K562 (cell line): Measurements from ENCODE around the gene C2CD2. TPM values are rescaled to one million over a fixed set of nuclear protein-coding genes. Genes with fewer than 3 reads are reported as not detected.

Experiments
- ARHGAP35 ChIP-seq: fragments of 450-650 bp; IDR thresholded peaks from 2 replicates; pipeline ENCODE4 v1.6.1; 2018; ENCODE audit not compliant: partially characterized antibody
- BCL6 ChIP-seq: fragments of 250-450 bp; sonication (Bioruptor Pico); IDR thresholded peaks from 2 replicates; pipeline ENCODE4 v1.4.0; 2020
- CBX3 ChIP-seq, 2 experiments: IDR thresholded peaks; 1 replicate in 1 of 2; 2 replicates in 1 of 2; pipeline ENCODE4 v1.6.1; 2012; ENCODE audit warnings: inconsistent platforms in 2 of 2, low read length in 2 of 2, borderline replicate concordance in 1 of 2, control low read depth in 1 of 2
- CBX8 ChIP-seq: fragments of 200-600 bp; sonication (generic); IDR thresholded peaks from 2 replicates; pipeline ENCODE4 v1.6.1; 2012; ENCODE audit warnings: borderline replicate concordance, mixed run types, low read depth, mild to moderate bottlenecking, moderate library complexity, mixed read lengths, low read length, control low read depth, inconsistent platforms; ENCODE audit not compliant: poor library complexity, severe bottlenecking; ENCODE audit errors: extremely low read depth
- CHD4 ChIP-seq: fragments of 200-600 bp; sonication (generic); IDR thresholded peaks from 3 replicates; pipeline ENCODE4 v1.6.1; 2012; ENCODE audit warnings: low read depth, mild to moderate bottlenecking, mixed read lengths, low read length, inconsistent platforms; ENCODE audit not compliant: insufficient read depth, insufficient replicate concordance, poor library complexity, severe bottlenecking
- MLX ChIP-seq, 2 experiments: fragments of 450-650 bp in 1 of 2; sonication (generic) in 1 of 2; formaldehyde crosslinking; conservative IDR thresholded peaks; 2 replicates each; pipeline versions ENCODE4 v1.4.0 to v1.8.1; 2020 to 2022; ENCODE audit warnings: mild to moderate bottlenecking in 1 of 2, missing genetic modification reagents in 1 of 2
- NCOA1 ChIP-seq: fragments of 450-650 bp; IDR thresholded peaks from 2 replicates; pipeline ENCODE4 v1.6.1; 2016; ENCODE audit warnings: low read depth
- NONO ChIP-seq, 2 experiments: fragments of 200-400 bp in 1 of 2; fragments of 450-650 bp in 1 of 2; formaldehyde crosslinking in 1 of 2; IDR thresholded peaks; 2 replicates each; pipeline ENCODE4 v1.6.1; 2017; ENCODE audit warnings: low read depth in 2 of 2, mild to moderate bottlenecking in 2 of 2, moderate library complexity in 2 of 2, low read length in 1 of 2
- STAT5B ChIP-seq: fragments of 250-450 bp; sonication (Bioruptor Pico); IDR thresholded peaks from 2 replicates; pipeline ENCODE4 v1.8.0; 2021; ENCODE audit warnings: mild to moderate bottlenecking, inconsistent platforms
- TAF7 ChIP-seq: fragments of 450-650 bp; IDR thresholded peaks from 2 replicates; pipeline ENCODE4 v1.6.1; 2016; ENCODE audit warnings: missing genetic modification characterization, missing compliant biosample characterization
- ZBTB17 ChIP-seq: fragments of 450-650 bp; formaldehyde crosslinking; IDR thresholded peaks from 2 replicates; pipeline ENCODE4 v1.4.0; 2020; ENCODE audit warnings: mild to moderate bottlenecking
- ZC3H4 ChIP-seq: sonication (generic); formaldehyde crosslinking; IDR thresholded peaks from 2 replicates; pipeline ENCODE4 v1.9.0; 2021; ENCODE audit warnings: missing genetic modification reagents, borderline replicate concordance
- ZKSCAN3 ChIP-seq: fragments of 250-450 bp; sonication (Bioruptor Pico); IDR thresholded peaks from 2 replicates; pipeline ENCODE4 v1.4.0; 2020
- ZNF263 ChIP-seq: sonication (generic); formaldehyde crosslinking; IDR thresholded peaks from 2 replicates; pipeline ENCODE4 v1.8.0; 2022; ENCODE audit warnings: mild to moderate bottlenecking, missing genetic modification reagents, borderline replicate concordance
- ZNF41 ChIP-seq: fragments of 250-450 bp; sonication (Bioruptor Pico); conservative IDR thresholded peaks from 2 replicates; pipeline ENCODE4 v1.4.0; 2020; ENCODE audit warnings: mild to moderate bottlenecking
- ZNF707 ChIP-seq: fragments of 250-450 bp; sonication (Bioruptor Pico); conservative IDR thresholded peaks from 2 replicates; pipeline ENCODE4 v1.8.0; 2022; ENCODE audit warnings: inconsistent platforms, mild to moderate bottlenecking, moderate library complexity
- polyA plus RNA-seq, 8 experiments: library from polyadenylated mRNA; depleted of rRNA in 4 of 8; stranded (reverse) in 5 of 8; unstranded in 3 of 8; fragments of >200 nt; fragmentation: Nextera tagmentation in 2 of 8; fragmentation: Illumina TruSeq in 1 of 8; extraction: Ambion mirVana in 2 of 8; extraction: Trizol in 1 of 8; gene quantifications; 2 replicates each; pipeline versions ENCODE4 v1.2.1 to v1.2.3, GENCODE V29; 2011 to 2014; ENCODE audit warnings: inconsistent platforms in 1 of 8, missing spikeins in 1 of 8
- total RNA-seq, 7 experiments: library from RNA; depleted of rRNA in 6 of 7; stranded (reverse); fragments of >200 nt in 6 of 7; fragmentation: Illumina TruSeq in 2 of 7; extraction: Trizol in 2 of 7; gene quantifications; 2 replicates each; pipeline versions ENCODE4 v1.2.1 to v1.2.3, GENCODE V29; 2011 to 2021; ENCODE audit warnings: low replicate concordance in 1 of 7
- TF ChIP-seq, protein P1 (sequence below), 2 experiments: fragments of 450-650 bp in 1 of 2; sonication (generic) in 1 of 2; formaldehyde crosslinking in 1 of 2; IDR thresholded peaks; 2 replicates each; pipeline versions ENCODE4 v1.7.1 to v1.9.0; 2016 to 2022; ENCODE audit warnings: inconsistent platforms in 1 of 2, mild to moderate bottlenecking in 1 of 2, missing genetic modification reagents in 1 of 2

The C2CD2 gene
- total and polyA plus RNA-seq, 9 of the 15 experiments (the other 6 are each of a cell fraction or from before 2014, with no cell fraction given), result 1.3 to 21.6 (median 12.1) TPM

GRCh38 chr21:41953831-41954653 lies at the start of gene C2CD2 (continued):
- TF ChIP-seq CHD4 (no peak), ZKSCAN3 (CRISPR knock-in tag) (no peak), ZNF41 (no peak), NONO (IDR thresholded peaks at IDR 0.05; ENCODE audit: low read depth in 2 of 2, low read length in 1 of 2) (peak; percentile 7 to 44; a peak in 2 of 4 replicates), ZBTB17 (CRISPR knock-in tag) (no peak), ARHGAP35 (no peak), ZNF707 (CRISPR knock-in tag) (no peak), STAT5B (CRISPR knock-in tag) (no peak), BCL6 (CRISPR knock-in tag) (no peak), ZNF263 (CRISPR knock-in tag) (peak; percentile 21; the same call in 1 of the 2 replicates), CBX8 (no peak), TAF7 (tag) (no peak), MLX (CRISPR knock-in tag; conservative IDR thresholded peaks at IDR 0.05) (0 out of 4 replicates have a peak, but pooled peaks of 1 of the 2 experiments have one; percentile 54), CBX3 (IDR thresholded peaks at IDR 0.05; ENCODE audit: borderline replicate concordance in 1 of 2, low read length in 2 of 2) (0 out of 3 replicates have a peak, but pooled peaks of 1 of the 2 experiments have one; percentile 23), ZC3H4 (CRISPR knock-in tag) (peak; percentile 1; the same call in 1 of the 2 replicates), NCOA1 (no peak)
- TF ChIP-seq, protein P1, sequence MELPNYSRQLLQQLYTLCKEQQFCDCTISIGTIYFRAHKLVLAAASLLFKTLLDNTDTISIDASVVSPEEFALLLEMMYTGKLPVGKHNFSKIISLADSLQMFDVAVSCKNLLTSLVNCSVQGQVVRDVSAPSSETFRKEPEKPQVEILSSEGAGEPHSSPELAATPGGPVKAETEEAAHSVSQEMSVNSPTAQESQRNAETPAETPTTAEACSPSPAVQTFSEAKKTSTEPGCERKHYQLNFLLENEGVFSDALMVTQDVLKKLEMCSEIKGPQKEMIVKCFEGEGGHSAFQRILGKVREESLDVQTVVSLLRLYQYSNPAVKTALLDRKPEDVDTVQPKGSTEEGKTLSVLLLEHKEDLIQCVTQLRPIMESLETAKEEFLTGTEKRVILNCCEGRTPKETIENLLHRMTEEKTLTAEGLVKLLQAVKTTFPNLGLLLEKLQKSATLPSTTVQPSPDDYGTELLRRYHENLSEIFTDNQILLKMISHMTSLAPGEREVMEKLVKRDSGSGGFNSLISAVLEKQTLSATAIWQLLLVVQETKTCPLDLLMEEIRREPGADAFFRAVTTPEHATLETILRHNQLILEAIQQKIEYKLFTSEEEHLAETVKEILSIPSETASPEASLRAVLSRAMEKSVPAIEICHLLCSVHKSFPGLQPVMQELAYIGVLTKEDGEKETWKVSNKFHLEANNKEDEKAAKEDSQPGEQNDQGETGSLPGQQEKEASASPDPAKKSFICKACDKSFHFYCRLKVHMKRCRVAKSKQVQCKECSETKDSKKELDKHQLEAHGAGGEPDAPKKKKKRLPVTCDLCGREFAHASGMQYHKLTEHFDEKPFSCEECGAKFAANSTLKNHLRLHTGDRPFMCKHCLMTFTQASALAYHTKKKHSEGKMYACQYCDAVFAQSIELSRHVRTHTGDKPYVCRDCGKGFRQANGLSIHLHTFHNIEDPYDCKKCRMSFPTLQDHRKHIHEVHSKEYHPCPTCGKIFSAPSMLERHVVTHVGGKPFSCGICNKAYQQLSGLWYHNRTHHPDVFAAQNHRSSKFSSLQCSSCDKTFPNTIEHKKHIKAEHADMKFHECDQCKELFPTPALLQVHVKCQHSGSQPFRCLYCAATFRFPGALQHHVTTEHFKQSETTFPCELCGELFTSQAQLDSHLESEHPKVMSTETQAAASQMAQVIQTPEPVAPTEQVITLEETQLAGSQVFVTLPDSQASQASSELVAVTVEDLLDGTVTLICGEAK (IDR thresholded peaks at IDR 0.05), result peak; percentile 50; the same call in 1 of the 2 replicates
- TF ChIP-seq, protein P1 (CRISPR knock-in tag; IDR thresholded peaks at IDR 0.05), result no peak
